ENCODE results near the gene IFNGR1. TPM values are rescaled to one million over a fixed set of nuclear protein-coding genes. Genes with fewer than 3 reads are reported as not detected.

The IFNGR1 gene
- total and polyA plus RNA-seq, 10 of the 15 experiments (the other 5 are each of a cell fraction or from before 2014, with no cell fraction given): 89.0 to 296 (median 138) TPM

DNA sequence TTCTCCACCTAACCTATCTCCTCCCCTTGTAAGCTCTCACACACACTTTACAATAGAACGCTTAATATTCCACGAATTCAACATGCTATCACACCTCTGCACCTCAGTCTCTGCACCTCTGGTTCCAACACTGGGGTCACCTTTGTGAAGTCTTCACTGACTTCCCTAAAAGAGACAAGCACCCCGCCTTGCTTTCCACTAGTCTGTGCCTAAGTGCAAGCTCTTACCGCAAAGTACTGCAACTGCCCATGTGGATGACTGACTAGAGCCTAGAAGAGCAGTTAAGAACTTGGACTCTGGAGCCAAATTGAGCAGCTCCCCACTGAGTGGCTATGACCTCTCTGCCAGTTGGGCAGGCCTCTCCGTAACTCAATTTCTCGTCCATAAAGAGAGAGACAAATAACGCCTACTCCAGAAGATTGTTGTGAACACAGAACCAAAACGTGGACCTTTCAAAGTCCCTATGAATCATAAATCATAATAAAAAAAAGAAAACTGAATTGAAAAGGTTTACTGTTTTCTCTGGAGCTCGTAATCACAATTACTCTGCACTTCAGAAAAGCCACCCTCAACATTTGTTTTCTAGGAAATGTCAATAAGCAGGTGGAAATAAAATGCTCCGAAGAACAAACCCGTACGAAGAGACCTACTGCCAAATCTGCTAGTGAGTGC lies 1.2 kb downstream of the IFNGR1 start (continued):
- TF ChIP-seq, protein P1, sequence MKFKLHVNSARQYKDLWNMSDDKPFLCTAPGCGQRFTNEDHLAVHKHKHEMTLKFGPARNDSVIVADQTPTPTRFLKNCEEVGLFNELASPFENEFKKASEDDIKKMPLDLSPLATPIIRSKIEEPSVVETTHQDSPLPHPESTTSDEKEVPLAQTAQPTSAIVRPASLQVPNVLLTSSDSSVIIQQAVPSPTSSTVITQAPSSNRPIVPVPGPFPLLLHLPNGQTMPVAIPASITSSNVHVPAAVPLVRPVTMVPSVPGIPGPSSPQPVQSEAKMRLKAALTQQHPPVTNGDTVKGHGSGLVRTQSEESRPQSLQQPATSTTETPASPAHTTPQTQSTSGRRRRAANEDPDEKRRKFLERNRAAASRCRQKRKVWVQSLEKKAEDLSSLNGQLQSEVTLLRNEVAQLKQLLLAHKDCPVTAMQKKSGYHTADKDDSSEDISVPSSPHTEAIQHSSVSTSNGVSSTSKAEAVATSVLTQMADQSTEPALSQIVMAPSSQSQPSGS (IDR thresholded peaks at IDR 0.05; ENCODE audit: low read length): no peak; the same call in 1 of the 2 replicates
- no peak for TF ChIP-seq RB1 (IDR thresholded peaks at IDR 0.05; ENCODE audit: borderline replicate concordance)
- TF ChIP-seq CHD1 (IDR thresholded peaks at IDR 0.05; ENCODE audit: low read depth, low read length): no peak
- no peak for TF ChIP-seq RELB (IDR thresholded peaks at IDR 0.05; ENCODE audit: low read depth)
- TF ChIP-seq, protein P2, sequence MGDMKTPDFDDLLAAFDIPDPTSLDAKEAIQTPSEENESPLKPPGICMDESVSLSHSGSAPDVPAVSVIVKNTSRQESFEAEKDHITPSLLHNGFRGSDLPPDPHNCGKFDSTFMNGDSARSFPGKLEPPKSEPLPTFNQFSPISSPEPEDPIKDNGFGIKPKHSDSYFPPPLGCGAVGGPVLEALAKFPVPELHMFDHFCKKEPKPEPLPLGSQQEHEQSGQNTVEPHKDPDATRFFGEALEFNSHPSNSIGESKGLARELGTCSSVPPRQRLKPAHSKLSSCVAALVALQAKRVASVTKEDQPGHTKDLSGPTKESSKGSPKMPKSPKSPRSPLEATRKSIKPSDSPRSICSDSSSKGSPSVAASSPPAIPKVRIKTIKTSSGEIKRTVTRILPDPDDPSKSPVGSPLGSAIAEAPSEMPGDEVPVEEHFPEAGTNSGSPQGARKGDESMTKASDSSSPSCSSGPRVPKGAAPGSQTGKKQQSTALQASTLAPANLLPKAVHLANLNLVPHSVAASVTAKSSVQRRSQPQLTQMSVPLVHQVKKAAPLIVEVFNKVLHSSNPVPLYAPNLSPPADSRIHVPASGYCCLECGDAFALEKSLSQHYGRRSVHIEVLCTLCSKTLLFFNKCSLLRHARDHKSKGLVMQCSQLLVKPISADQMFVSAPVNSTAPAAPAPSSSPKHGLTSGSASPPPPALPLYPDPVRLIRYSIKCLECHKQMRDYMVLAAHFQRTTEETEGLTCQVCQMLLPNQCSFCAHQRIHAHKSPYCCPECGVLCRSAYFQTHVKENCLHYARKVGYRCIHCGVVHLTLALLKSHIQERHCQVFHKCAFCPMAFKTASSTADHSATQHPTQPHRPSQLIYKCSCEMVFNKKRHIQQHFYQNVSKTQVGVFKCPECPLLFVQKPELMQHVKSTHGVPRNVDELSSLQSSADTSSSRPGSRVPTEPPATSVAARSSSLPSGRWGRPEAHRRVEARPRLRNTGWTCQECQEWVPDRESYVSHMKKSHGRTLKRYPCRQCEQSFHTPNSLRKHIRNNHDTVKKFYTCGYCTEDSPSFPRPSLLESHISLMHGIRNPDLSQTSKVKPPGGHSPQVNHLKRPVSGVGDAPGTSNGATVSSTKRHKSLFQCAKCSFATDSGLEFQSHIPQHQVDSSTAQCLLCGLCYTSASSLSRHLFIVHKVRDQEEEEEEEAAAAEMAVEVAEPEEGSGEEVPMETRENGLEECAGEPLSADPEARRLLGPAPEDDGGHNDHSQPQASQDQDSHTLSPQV (IDR thresholded peaks at IDR 0.05): no peak
- TF ChIP-seq ZNF384 (IDR thresholded peaks at IDR 0.05; ENCODE audit: borderline replicate concordance, low read depth, low read length): no peak
- TF ChIP-seq, protein P3, sequence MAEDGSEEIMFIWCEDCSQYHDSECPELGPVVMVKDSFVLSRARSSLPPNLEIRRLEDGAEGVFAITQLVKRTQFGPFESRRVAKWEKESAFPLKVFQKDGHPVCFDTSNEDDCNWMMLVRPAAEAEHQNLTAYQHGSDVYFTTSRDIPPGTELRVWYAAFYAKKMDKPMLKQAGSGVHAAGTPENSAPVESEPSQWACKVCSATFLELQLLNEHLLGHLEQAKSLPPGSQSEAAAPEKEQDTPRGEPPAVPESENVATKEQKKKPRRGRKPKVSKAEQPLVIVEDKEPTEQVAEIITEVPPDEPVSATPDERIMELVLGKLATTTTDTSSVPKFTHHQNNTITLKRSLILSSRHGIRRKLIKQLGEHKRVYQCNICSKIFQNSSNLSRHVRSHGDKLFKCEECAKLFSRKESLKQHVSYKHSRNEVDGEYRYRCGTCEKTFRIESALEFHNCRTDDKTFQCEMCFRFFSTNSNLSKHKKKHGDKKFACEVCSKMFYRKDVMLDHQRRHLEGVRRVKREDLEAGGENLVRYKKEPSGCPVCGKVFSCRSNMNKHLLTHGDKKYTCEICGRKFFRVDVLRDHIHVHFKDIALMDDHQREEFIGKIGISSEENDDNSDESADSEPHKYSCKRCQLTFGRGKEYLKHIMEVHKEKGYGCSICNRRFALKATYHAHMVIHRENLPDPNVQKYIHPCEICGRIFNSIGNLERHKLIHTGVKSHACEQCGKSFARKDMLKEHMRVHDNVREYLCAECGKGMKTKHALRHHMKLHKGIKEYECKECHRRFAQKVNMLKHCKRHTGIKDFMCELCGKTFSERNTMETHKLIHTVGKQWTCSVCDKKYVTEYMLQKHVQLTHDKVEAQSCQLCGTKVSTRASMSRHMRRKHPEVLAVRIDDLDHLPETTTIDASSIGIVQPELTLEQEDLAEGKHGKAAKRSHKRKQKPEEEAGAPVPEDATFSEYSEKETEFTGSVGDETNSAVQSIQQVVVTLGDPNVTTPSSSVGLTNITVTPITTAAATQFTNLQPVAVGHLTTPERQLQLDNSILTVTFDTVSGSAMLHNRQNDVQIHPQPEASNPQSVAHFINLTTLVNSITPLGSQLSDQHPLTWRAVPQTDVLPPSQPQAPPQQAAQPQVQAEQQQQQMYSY (CRISPR knock-in tag; IDR thresholded peaks at IDR 0.05): no peak
- no peak for TF ChIP-seq TCF3 (IDR thresholded peaks at IDR 0.05; ENCODE audit: borderline replicate concordance, insufficient read depth, low read depth, low read length)
- TF ChIP-seq MYC (IDR thresholded peaks at IDR 0.05; ENCODE audit: insufficient read depth, insufficient read length, insufficient replicate concordance, low read length, severe bottlenecking): no peak
- TF ChIP-seq USF2 (IDR thresholded peaks at IDR 0.05; ENCODE audit: borderline replicate concordance, low read depth, low read length): no peak
- TF ChIP-seq NFYA (IDR thresholded peaks at IDR 0.05; ENCODE audit: borderline replicate concordance, low read depth, low read length): no peak
- TF ChIP-seq, protein P4, sequence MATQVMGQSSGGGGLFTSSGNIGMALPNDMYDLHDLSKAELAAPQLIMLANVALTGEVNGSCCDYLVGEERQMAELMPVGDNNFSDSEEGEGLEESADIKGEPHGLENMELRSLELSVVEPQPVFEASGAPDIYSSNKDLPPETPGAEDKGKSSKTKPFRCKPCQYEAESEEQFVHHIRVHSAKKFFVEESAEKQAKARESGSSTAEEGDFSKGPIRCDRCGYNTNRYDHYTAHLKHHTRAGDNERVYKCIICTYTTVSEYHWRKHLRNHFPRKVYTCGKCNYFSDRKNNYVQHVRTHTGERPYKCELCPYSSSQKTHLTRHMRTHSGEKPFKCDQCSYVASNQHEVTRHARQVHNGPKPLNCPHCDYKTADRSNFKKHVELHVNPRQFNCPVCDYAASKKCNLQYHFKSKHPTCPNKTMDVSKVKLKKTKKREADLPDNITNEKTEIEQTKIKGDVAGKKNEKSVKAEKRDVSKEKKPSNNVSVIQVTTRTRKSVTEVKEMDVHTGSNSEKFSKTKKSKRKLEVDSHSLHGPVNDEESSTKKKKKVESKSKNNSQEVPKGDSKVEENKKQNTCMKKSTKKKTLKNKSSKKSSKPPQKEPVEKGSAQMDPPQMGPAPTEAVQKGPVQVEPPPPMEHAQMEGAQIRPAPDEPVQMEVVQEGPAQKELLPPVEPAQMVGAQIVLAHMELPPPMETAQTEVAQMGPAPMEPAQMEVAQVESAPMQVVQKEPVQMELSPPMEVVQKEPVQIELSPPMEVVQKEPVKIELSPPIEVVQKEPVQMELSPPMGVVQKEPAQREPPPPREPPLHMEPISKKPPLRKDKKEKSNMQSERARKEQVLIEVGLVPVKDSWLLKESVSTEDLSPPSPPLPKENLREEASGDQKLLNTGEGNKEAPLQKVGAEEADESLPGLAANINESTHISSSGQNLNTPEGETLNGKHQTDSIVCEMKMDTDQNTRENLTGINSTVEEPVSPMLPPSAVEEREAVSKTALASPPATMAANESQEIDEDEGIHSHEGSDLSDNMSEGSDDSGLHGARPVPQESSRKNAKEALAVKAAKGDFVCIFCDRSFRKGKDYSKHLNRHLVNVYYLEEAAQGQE (IDR thresholded peaks at IDR 0.05; ENCODE audit: low read depth, low read length): no peak

All from GM12878 (cell line).